Activated T-cell treated with anti-CD3 and anti-CD28 coated beads, Interleukin-2, amount 50 U/mL, for 72 hours (primary cell): Measurements from ENCODE around the gene CHST4. TPM values are rescaled to one million over a fixed set of nuclear protein-coding genes. Genes with fewer than 3 reads are reported as not detected.
"Not testable (repeated sequence)": the region's sequence is repeated elsewhere in the genome, so short reads cannot be mapped to it uniquely, and the experiment has no call there.

Experiments used
- ATAC-seq, 2 donors: fragments of 150-1000 bp; cut with Tn5 transposase; replicated peaks in 1 of 2; 2 replicates each; pipeline ENCODE4 v1.10.0; 2021; ENCODE audit warnings: moderate library complexity in 2 of 2, mild to moderate bottlenecking in 1 of 2
- DNase-seq, 2 donors: peaks; one replicate each; pipeline ENCODE4 v3.0.0; 2021 to 2022; ENCODE audit warnings: mixed read lengths in 1 of 2
- H3K27ac Mint-ChIP-seq: one replicate; pipeline ENCODE4 v1.8.0; 2022; ENCODE audit warnings: mild to moderate bottlenecking, moderate library complexity, mixed read lengths
- H3K27me3 Mint-ChIP-seq: one replicate; pipeline ENCODE4 v1.8.0; 2022; ENCODE audit warnings: low read depth, mixed read lengths
- H3K36me3 Mint-ChIP-seq, 2 donors: one replicate each; pipeline ENCODE4 v1.8.0; 2022; ENCODE audit warnings: mixed read lengths in 2 of 2, mild to moderate bottlenecking in 1 of 2; ENCODE audit not compliant: insufficient read depth in 2 of 2
- H3K4me1 Mint-ChIP-seq: one replicate; pipeline ENCODE4 v1.8.0; 2022; ENCODE audit warnings: low read depth, mixed read lengths
- H3K4me3 Mint-ChIP-seq, 2 donors: one replicate each; pipeline ENCODE4 v1.8.0; 2022; ENCODE audit warnings: mild to moderate bottlenecking in 2 of 2, mixed read lengths in 2 of 2, moderate library complexity in 2 of 2
- H3K9me3 Mint-ChIP-seq, 2 donors: one replicate each; pipeline ENCODE4 v1.8.0; 2022; ENCODE audit warnings: mixed read lengths in 2 of 2
- total RNA-seq, 2 donors: library from RNA; stranded (reverse); gene quantifications; one replicate each; pipeline ENCODE4 v1.2.3, GENCODE V29; 2022

Gene CHST4
- total RNA-seq, 2 donors from 2014 or later = not detected

GRCh38 chr16:71536752-71537499, 10.7 kb downstream of the CHST4 start:
- no peak overlapping the region for H3K4me3 Mint-ChIP-seq
- H3K9me3 Mint-ChIP-seq = no peaks in the 10 kb centered on the region
- no peaks in the 10 kb centered on the region for H3K4me1 Mint-ChIP-seq
- DNase-seq (no peak), ATAC-seq (no peak)
- H3K36me3 Mint-ChIP-seq = no peaks in the 10 kb centered on the region
- H3K27me3 Mint-ChIP-seq = peaks cover 4% of the 10 kb centered on the region
- no peak overlapping the region for H3K27ac Mint-ChIP-seq

- peaks cover 5% of the 10 kb centered on the region for H3K4me1 Mint-ChIP-seq
- peak; percentile 25 to 31 for DNase-seq
- H3K4me3 Mint-ChIP-seq = no peak overlapping the region
- H3K27me3 Mint-ChIP-seq = peaks cover 9% of the 10 kb centered on the region
- no peak overlapping the region for H3K27ac Mint-ChIP-seq
- peak; percentile 51 to 66 for ATAC-seq
- H3K36me3 Mint-ChIP-seq = no peaks in the 10 kb centered on the region
- H3K9me3 Mint-ChIP-seq = no peaks in the 10 kb centered on the region
These were observed 11.4 kb downstream of the CHST4 start for GRCh38 chr16:71537643-71538042.

GRCh38 chr16:71542377-71542776, 16.2 kb downstream of the CHST4 start:
- Mint-ChIP-seq H3K4me1 (peaks cover 5% of the 10 kb centered on the region), H3K36me3 (no peaks in the 10 kb centered on the region), H3K4me3 (no peak overlapping the region), H3K27me3 (peaks cover 9% of the 10 kb centered on the region), H3K27ac (no peak overlapping the region), H3K9me3 (no peaks in the 10 kb centered on the region)
- DNase-seq (peak; percentile 70 to 71), ATAC-seq (peak; percentile 88 to 92)

GRCh38 chr16:71547168-71547567, 20.9 kb downstream of the CHST4 start:
- no peaks in the 10 kb centered on the region for H3K9me3 Mint-ChIP-seq
- no peaks in the 10 kb centered on the region for H3K36me3 Mint-ChIP-seq
- no peak overlapping the region for H3K4me3 Mint-ChIP-seq
- H3K27ac Mint-ChIP-seq = no peak overlapping the region
- DNase-seq (no peak), ATAC-seq (no peak)
- H3K4me1 Mint-ChIP-seq = peaks cover 4% of the 10 kb centered on the region
- H3K27me3 Mint-ChIP-seq = peaks cover 11% of the 10 kb centered on the region

GRCh38 chr16:71552698-71553503, 26.7 kb downstream of the CHST4 start:
- no peak for DNase-seq
- no peak for ATAC-seq
- H3K4me1 Mint-ChIP-seq = no peaks in the 10 kb centered on the region

DNA sequence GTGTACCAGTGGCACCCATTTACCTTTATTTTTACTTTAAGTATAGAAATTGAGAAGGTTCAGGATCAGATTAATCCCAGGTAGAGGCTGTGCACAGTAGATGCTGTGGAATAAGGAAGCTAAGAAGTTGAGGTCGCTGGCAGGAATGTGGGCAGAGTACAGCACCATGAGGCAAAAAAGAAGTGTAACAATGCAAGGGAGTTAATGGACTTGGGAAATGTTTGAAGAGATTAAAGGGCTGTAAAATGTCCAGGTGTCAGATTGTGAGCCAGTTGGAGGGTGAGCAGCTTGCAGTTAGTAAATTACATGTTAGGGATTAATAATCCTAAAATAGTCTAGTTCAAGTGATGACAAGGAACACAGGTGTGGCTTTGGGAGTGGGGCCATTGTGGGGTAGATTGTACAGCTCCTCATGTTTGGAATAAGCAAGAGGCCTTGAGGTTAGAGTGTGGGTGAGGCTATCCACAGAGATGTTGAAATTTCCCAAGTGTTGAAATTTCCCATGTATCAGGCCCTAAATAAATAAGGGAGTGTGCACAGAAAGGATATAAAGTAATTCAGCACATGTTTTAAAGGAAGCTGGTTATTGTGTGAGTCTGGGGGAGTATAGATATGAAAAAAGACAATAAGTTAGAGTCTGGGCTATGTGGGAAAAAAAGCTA, 29.1 kb downstream of the CHST4 start:
- Mint-ChIP-seq H3K9me3 (no peaks in the 10 kb centered on the region), H3K4me1 (no peaks in the 10 kb centered on the region), H3K4me3 (no peak overlapping the region), H3K27me3 (peaks cover 12% of the 10 kb centered on the region), H3K36me3 (no peaks in the 10 kb centered on the region), H3K27ac (no peak overlapping the region)
- DNase-seq (no peak), ATAC-seq (no peak)

More at GRCh38 chr16:71552698-71553503, 26.7 kb downstream of the CHST4 start:
- H3K36me3 Mint-ChIP-seq = no peaks in the 10 kb centered on the region
- no peak overlapping the region for H3K4me3 Mint-ChIP-seq
- H3K27ac Mint-ChIP-seq = no peak overlapping the region
- H3K9me3 Mint-ChIP-seq = no peaks in the 10 kb centered on the region
- H3K27me3 Mint-ChIP-seq = peaks cover 8% of the 10 kb centered on the region

- no peak overlapping the region for H3K4me3 Mint-ChIP-seq
- no peaks in the 10 kb centered on the region for H3K4me1 Mint-ChIP-seq
These were observed 31.1 kb downstream of the CHST4 start for GRCh38 chr16:71557299-71557698.

GRCh38 chr16:71557954-71558582, 31.8 kb downstream of the CHST4 start:
- no peak for ATAC-seq
- no peaks in the 10 kb centered on the region for H3K4me1 Mint-ChIP-seq
- no peak for DNase-seq
- peaks cover 1 to 4% of the 10 kb centered on the region in 2 donors for H3K9me3 Mint-ChIP-seq
- H3K36me3 Mint-ChIP-seq = peaks cover 0 to 8% of the 10 kb centered on the region in 2 donors
- no peak overlapping the region for H3K27ac Mint-ChIP-seq
- peaks cover 12% of the 10 kb centered on the region for H3K27me3 Mint-ChIP-seq
- no peak overlapping the region for H3K4me3 Mint-ChIP-seq

More at GRCh38 chr16:71557299-71557698, 31.1 kb downstream of the CHST4 start:
- no peak for DNase-seq
- ATAC-seq = no peak
- Mint-ChIP-seq H3K36me3 (peaks cover 0 to 4% of the 10 kb centered on the region in 2 donors), H3K27ac (no peak overlapping the region), H3K9me3 (peaks cover 0 to 4% of the 10 kb centered on the region in 2 donors), H3K27me3 (peaks cover 12% of the 10 kb centered on the region)

GRCh38 chr16:71559855-71560254, 33.6 kb downstream of the CHST4 start:
- no peak overlapping the region for H3K27ac Mint-ChIP-seq
- H3K4me3 Mint-ChIP-seq = no peak overlapping the region
- H3K36me3 Mint-ChIP-seq = peaks cover 0 to 10% of the 10 kb centered on the region in 2 donors
- peaks cover 8% of the 10 kb centered on the region for H3K4me1 Mint-ChIP-seq
- peaks cover 12% of the 10 kb centered on the region for H3K27me3 Mint-ChIP-seq
- ATAC-seq (no peak), DNase-seq (no peak)
- H3K9me3 Mint-ChIP-seq = peaks cover 1 to 4% of the 10 kb centered on the region in 2 donors

DNA sequence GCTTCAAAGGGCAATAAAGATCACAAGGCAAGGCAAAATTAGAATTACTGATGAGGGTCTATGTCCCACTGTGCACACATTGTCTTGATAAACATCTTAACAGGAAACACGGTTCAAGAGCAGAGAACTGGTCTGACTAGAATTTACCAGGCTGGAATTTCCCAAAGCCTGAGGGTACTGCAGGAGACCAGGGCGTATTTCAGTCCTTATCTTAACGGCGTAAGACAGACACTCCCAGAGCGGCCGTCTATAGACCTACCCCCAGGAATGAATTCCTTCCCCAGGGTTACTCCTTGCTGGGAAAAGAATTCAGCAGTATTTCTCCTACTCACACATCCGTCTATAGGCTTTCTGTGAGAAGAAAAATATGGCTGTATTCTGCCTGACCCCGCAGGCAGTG, 35.7 kb downstream of the CHST4 start:
- Mint-ChIP-seq H3K4me1 (peaks cover 17% of the 10 kb centered on the region), H3K36me3 (peaks cover 0 to 10% of the 10 kb centered on the region in 2 donors), H3K27me3 (peaks cover 12% of the 10 kb centered on the region)
- ATAC-seq, DNase-seq, H3K9me3 Mint-ChIP-seq, H3K4me3 Mint-ChIP-seq, H3K27ac Mint-ChIP-seq: not testable (repeated sequence)

DNA sequence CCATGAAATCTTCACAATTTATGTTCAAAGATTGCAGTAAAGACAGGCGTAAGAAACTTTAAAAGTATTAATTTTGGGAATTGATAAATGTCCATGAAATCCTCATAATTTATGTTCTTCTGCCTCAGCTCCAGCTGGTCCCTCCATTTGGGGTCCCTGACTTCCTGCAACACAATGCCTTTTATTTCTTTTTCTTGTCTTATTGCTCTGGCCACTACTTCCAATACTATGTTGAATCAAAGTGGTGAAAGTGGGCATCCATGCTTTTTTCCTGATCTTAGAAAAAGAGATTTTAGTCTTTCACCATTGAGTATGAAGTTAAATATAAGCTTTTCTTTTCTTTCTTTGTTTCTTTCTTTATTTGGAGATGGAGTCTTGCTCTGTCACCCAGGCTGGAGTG, 36.3 kb downstream of the CHST4 start:
- H3K27me3 Mint-ChIP-seq = peaks cover 12% of the 10 kb centered on the region
- peaks cover 0 to 10% of the 10 kb centered on the region in 2 donors for H3K36me3 Mint-ChIP-seq
- no peak for DNase-seq
- H3K9me3 Mint-ChIP-seq = peaks cover 1 to 4% of the 10 kb centered on the region in 2 donors
- H3K4me3 Mint-ChIP-seq = no peak overlapping the region
- no peak overlapping the region for H3K27ac Mint-ChIP-seq
- ATAC-seq = no peak
- H3K4me1 Mint-ChIP-seq = peaks cover 17% of the 10 kb centered on the region

- no peak for ATAC-seq
- Mint-ChIP-seq H3K36me3 (peaks cover 0 to 10% of the 10 kb centered on the region in 2 donors), H3K4me3 (peak overlapping the region; percentile 87 to 96), H3K27me3 (peaks cover under 1% of the 10 kb centered on the region), H3K4me1 (peaks cover 17% of the 10 kb centered on the region), H3K27ac (peak overlapping the region; percentile 90), H3K9me3 (peaks cover 1 to 4% of the 10 kb centered on the region in 2 donors)
- no peak for DNase-seq
These were observed 38.2 kb downstream of the CHST4 start for GRCh38 chr16:71564335-71564967.
